K562 (cell line): ENCODE results near the gene TMPRSS6.

Experiments
- CBX8 ChIP-seq: fragments of 200-600 bp; sonication (generic); IDR thresholded peaks from 2 replicates; pipeline ENCODE4 v1.6.1; 2012; ENCODE audit warnings: borderline replicate concordance, mixed run types, low read depth, mild to moderate bottlenecking, moderate library complexity, mixed read lengths, low read length, control low read depth, inconsistent platforms; ENCODE audit not compliant: poor library complexity, severe bottlenecking; ENCODE audit errors: extremely low read depth
- EP300 ChIP-seq: IDR thresholded peaks from 2 replicates; pipeline ENCODE4 v1.6.1; 2012; ENCODE audit warnings: low read length, improper control_type of control experiment
- HNRNPL ChIP-seq: fragments of 200-400 bp; formaldehyde crosslinking; IDR thresholded peaks from 2 replicates; pipeline ENCODE4 v1.6.1; 2017; ENCODE audit warnings: low read depth, mild to moderate bottlenecking, low read length
- POLR2A ChIP-seq: fragments of 450-650 bp; conservative IDR thresholded peaks from 2 replicates; pipeline ENCODE4 v1.6.1; 2016
- SMAD1 ChIP-seq: fragments of 150-350 bp; IDR thresholded peaks from 2 replicates; pipeline ENCODE4 v1.6.1; 2014; ENCODE audit warnings: low read length, low read depth; ENCODE audit not compliant: partially characterized antibody
- TF ChIP-seq, protein P1 (sequence below): sonication (generic); formaldehyde crosslinking; IDR thresholded peaks from 2 replicates; pipeline ENCODE4 v1.8.1; 2023; ENCODE audit warnings: mild to moderate bottlenecking, missing genetic modification reagents
- TF ChIP-seq, protein P2 (sequence below), 3 experiments: fragments of 200-800 bp in 1 of 3; sonication (Bioruptor generic) in 1 of 3; sonication (generic) in 1 of 3; formaldehyde crosslinking in 1 of 3; IDR thresholded peaks; 2 replicates each; pipeline versions ENCODE4 v1.6.1 to v1.8.0; 2016 to 2022; ENCODE audit warnings: mild to moderate bottlenecking in 2 of 3, missing compliant biosample characterization in 2 of 3, missing genetic modification characterization in 2 of 3, missing genetic modification reagents in 1 of 3

DNA sequence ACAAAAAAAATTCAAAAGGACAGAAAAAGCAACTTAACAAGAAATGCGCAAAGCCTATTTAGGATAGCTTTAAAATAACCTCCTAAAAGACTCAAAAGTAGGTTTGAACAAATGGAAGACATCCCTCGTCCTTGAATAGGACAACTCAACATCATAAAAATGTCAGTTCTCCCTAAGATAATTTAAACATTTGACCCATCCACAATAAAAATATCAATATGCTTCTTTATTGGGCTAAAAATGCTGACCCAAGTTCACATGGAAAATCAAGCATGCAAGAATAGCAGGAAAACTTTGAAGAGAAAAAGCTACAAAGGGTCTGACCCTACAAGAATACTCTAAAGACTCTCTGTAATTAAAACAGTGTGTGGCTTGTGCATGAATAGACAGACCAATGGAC is 70.0 kb downstream of the TMPRSS6 start:
- TF ChIP-seq POLR2A (no peak), EP300 (no peak), HNRNPL (no peak), SMAD1 (no peak), CBX8 (no peak)
- TF ChIP-seq, protein P1, sequence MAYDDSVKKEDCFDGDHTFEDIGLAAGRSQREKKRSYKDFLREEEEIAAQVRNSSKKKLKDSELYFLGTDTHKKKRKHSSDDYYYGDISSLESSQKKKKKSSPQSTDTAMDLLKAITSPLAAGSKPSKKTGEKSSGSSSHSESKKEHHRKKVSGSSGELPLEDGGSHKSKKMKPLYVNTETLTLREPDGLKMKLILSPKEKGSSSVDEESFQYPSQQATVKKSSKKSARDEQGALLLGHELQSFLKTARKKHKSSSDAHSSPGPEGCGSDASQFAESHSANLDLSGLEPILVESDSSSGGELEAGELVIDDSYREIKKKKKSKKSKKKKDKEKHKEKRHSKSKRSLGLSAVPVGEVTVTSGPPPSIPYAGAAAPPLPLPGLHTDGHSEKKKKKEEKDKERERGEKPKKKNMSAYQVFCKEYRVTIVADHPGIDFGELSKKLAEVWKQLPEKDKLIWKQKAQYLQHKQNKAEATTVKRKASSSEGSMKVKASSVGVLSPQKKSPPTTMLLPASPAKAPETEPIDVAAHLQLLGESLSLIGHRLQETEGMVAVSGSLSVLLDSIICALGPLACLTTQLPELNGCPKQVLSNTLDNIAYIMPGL (CRISPR knock-in tag): no peak
- TF ChIP-seq, protein P2, sequence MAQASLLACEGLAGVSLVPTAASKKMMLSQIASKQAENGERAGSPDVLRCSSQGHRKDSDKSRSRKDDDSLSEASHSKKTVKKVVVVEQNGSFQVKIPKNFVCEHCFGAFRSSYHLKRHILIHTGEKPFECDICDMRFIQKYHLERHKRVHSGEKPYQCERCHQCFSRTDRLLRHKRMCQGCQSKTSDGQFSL (CRISPR knock-in tag; IDR thresholded peaks at IDR 0.05): no peak
- TF ChIP-seq, protein P2 (tag; IDR thresholded peaks at IDR 0.05): no peak
